ENCODE data around the gene PCYOX1L. TPM values are rescaled to one million over a fixed set of nuclear protein-coding genes. Genes with fewer than 3 reads are reported as not detected.

PCYOX1L gene
- total and polyA plus RNA-seq, 8 donors = 2.1 to 13.4 (median 4.1) TPM; not detected in 1

DNA sequence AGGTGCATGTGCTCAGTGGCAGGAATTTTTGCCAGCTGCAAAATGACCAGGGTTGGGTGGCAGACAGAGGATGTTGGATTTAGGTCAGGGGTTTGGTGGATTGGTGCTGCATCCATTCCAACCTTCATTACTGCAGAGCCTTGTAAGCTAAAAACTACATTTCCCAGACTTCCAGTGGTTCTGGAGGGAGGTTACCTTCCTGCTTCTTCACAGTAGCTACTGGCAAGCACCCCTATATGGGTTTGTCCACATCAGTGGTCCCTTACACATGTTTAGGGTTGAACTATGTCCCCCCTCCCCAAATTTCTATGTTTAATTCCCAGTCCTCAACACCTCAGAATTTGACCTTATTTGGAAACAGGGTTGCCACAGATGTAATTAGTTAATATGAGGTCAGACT is 41.9 kb downstream of the PCYOX1L start:
- H3K9me3 ChIP-seq = no peaks in the 10 kb centered on the region
- intact Hi-C loops (cut with DNase I; ENCODE audit: low total_unique reads) = no loop called here
- no peaks in the 10 kb centered on the region for H3K27me3 ChIP-seq
- TF ChIP-seq POLR2AphosphoS5 (IDR thresholded peaks at IDR 0.05) = no peak
- no peak for TF ChIP-seq POLR2A (IDR thresholded peaks at IDR 0.05)
- TF ChIP-seq EP300 (IDR thresholded peaks at IDR 0.05) = no peak
- TF ChIP-seq, protein P1, sequence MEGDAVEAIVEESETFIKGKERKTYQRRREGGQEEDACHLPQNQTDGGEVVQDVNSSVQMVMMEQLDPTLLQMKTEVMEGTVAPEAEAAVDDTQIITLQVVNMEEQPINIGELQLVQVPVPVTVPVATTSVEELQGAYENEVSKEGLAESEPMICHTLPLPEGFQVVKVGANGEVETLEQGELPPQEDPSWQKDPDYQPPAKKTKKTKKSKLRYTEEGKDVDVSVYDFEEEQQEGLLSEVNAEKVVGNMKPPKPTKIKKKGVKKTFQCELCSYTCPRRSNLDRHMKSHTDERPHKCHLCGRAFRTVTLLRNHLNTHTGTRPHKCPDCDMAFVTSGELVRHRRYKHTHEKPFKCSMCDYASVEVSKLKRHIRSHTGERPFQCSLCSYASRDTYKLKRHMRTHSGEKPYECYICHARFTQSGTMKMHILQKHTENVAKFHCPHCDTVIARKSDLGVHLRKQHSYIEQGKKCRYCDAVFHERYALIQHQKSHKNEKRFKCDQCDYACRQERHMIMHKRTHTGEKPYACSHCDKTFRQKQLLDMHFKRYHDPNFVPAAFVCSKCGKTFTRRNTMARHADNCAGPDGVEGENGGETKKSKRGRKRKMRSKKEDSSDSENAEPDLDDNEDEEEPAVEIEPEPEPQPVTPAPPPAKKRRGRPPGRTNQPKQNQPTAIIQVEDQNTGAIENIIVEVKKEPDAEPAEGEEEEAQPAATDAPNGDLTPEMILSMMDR (IDR thresholded peaks at IDR 0.05) = no peak
- H3K36me3 ChIP-seq = no peaks in the 10 kb centered on the region
- peak overlapping the region in 2 of 5 donors; percentile 50 to 53 for H3K27ac ChIP-seq
- H3K4me1 ChIP-seq = peaks cover 0 to 9% (median 5%) of the 10 kb centered on the region in 4 donors
- peak in 1 of 2 donors; percentile 36 for DNase-seq
- H3K4me3 ChIP-seq = no peak overlapping the region

DNA sequence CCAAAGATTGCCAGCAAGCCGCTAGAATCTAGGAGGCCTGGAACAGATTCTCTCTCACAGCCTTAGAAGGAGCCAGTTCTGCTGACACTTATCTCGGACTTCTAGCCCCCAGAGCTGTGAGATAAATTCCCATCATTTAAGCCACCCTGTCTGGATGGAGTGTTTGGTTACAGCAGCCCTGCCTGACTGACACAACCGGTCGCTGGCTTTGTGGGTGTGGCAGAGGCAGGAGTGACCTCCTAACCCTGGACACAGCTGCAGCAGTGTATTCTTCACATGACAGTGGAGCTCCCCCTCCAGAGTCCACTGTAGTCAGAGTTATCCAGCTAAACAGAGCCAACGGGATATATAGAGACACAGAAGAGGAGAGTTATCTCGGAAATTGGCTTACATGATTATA is 42.5 kb downstream of the PCYOX1L start:
- H3K27me3 ChIP-seq = no peaks in the 10 kb centered on the region
- H3K4me3 ChIP-seq = no peak overlapping the region
- intact Hi-C loops (cut with DNase I; ENCODE audit: low total_unique reads) = no loop called here
- peaks cover under 1 to 14% (median 9%) of the 10 kb centered on the region in 4 donors for H3K4me1 ChIP-seq
- TF ChIP-seq, protein P1 (IDR thresholded peaks at IDR 0.05) = no peak
- TF ChIP-seq POLR2AphosphoS5 (IDR thresholded peaks at IDR 0.05) (no peak), EP300 (IDR thresholded peaks at IDR 0.05) (no peak), POLR2A (IDR thresholded peaks at IDR 0.05) (no peak)
- no peaks in the 10 kb centered on the region for H3K36me3 ChIP-seq
- peak overlapping the region in 3 of 5 donors; percentile 2 to 53 (median 50) for H3K27ac ChIP-seq
- H3K9me3 ChIP-seq = no peaks in the 10 kb centered on the region
- 50 to 61% (median 56%) methylated on average over 6 of the region's 6 CpGs for WGBS, 5 donors
- DNase-seq = peak in 1 of 2 donors; percentile 69

DNA sequence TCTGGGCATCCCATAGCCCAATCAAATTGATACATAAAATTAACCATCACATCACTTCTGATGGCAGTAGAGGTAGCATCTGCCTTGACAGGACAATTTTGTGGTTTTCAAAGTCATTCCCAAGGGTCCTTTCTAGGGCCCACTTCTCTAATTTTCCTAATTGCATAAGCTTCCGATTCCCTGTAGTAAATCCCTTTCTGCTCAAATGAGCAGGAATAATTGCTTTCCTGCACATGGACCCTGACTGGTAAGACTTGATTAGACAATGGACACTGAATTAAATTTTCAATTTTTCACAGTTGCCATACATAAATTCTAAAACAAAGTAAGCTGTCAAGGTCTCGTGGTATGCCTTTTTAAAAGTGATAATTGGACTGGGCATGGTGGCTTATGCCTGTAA is 43.2 kb downstream of the PCYOX1L start:
- 90 to 93% (median 92%) methylated on average over 2 of the region's 2 CpGs for WGBS, 5 donors
- no peak for DNase-seq
- Histone ChIP-seq H3K4me3 (no peak overlapping the region), H3K4me1 (peaks cover 8 to 21% (median 14%) of the 10 kb centered on the region in 4 donors), H3K27me3 (no peaks in the 10 kb centered on the region), H3K9me3 (no peaks in the 10 kb centered on the region), H3K36me3 (no peaks in the 10 kb centered on the region), H3K27ac (peak overlapping the region in 2 of 5 donors; percentile 50 to 53)
- no peak for TF ChIP-seq EP300 (IDR thresholded peaks at IDR 0.05)
- TF ChIP-seq POLR2AphosphoS5 (IDR thresholded peaks at IDR 0.05) = no peak
- TF ChIP-seq, protein P1 (IDR thresholded peaks at IDR 0.05) = no peak
- no peak for TF ChIP-seq POLR2A (IDR thresholded peaks at IDR 0.05)
- intact Hi-C loops (cut with DNase I; ENCODE audit: low total_unique reads) = no loop called here

DNA sequence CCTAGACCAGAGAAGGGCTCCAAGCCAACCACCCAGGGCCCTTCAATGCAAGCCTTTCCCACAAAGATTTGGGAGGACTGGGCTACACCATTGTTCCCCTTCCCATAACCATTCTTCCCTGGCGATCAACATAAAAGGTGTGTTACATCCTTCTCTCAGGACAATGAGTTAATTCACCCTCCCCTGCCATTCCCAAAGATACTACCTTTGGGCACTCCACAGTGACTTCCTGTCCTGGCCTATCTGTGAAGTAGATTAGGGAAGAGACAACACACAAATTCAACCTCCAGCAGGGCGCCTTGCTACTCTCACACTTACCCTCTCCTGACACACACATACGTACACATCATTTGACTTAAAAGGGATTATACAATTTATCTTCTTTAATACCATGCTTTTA is 44.4 kb downstream of the PCYOX1L start:
- no peak for TF ChIP-seq POLR2A (IDR thresholded peaks at IDR 0.05)
- TF ChIP-seq POLR2AphosphoS5 (IDR thresholded peaks at IDR 0.05) = no peak
- no peak for TF ChIP-seq EP300 (IDR thresholded peaks at IDR 0.05)
- no peaks in the 10 kb centered on the region for H3K9me3 ChIP-seq
- peak overlapping the region in 1 of 5 donors; percentile 12 for H3K27ac ChIP-seq
- peaks cover 8 to 21% (median 16%) of the 10 kb centered on the region in 4 donors for H3K4me1 ChIP-seq
- H3K27me3 ChIP-seq = no peaks in the 10 kb centered on the region
- H3K36me3 ChIP-seq = peaks cover 0 to 2% (median 0%) of the 10 kb centered on the region in 4 donors
- no peak for DNase-seq
- intact Hi-C loops (cut with DNase I; ENCODE audit: low total_unique reads) = no loop called here
- 88 to 99% (median 93%) methylated on average over 3 of the region's 3 CpGs for WGBS, 5 donors
- H3K4me3 ChIP-seq = no peak overlapping the region

Measured in stomach (tissue), 9 donors.